NCI-H187 (cell line): ENCODE results near the gene DYNLT3.

Experiments used
- DNase-seq, 2 experiments: peaks; one replicate each; lab custom pipeline; 2025; lab: John Stamatoyannopoulos, UW

Gene DYNLT3, protein sequence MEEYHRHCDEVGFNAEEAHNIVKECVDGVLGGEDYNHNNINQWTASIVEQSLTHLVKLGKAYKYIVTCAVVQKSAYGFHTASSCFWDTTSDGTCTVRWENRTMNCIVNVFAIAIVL

DNA sequence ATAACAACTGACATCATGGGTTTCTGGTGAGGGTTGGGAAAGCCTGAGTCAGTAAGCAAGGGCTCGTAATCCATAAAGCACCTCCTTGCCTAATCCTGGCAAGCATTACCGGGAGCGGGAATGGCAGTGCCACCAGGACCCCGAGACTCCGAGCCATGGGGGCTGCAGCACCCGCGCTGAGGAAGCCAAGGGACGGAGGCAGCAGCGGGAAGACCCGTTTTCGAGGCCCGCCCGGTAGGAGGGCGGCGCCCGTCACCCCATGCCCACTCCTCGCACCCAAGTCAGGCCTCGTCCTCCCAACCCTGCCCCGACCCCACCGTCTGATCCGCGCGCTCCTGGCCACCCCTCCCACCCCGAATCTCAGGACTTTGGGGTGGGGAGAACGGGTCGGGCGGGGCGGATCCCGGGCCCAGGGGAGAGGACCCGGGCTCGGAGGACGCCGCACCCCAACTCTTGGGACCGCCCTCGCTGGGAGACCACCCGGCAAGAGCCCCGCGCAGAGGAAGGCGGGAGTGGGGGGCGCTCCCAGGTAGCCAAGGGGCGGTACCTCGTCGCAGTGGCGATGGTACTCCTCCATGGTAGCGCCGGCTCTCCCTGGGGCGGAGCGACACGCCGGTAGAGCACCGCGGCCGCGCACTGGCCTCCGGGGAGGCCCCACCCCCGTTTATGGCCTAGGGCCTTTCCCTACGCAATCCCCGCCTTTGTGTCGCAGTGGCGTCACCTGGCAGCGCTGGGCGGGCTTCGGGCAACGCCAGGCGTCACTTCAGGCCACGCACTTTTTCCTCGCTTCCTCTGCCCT is at the start of gene DYNLT3:
DYNLT3 (minus strand) TSS at position 638 of the 799 bp plus-strand sequence; CDS start at position 577, 61 bp downstream.
- peak; percentile 27 to 64 for DNase-seq

DNA sequence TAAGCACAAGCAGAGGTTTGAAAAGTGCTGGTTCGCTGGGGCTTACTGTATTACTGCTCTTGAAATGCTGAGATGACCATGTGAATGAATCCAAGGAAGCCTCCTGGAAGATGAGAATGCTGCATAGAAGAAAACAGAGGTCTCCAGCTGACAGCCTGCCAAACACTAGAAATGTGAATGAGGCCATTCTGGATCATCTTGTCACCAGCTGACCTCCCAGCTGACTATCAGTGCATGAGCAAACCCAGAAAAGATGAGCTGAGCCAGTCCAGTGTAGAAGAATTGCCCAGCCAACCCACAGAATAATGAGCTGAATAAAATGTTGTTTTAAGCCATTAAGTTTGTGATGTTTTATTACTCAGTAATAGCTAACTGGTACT is 49.1 kb upstream of the DYNLT3 start:
- no peak for DNase-seq

DNA sequence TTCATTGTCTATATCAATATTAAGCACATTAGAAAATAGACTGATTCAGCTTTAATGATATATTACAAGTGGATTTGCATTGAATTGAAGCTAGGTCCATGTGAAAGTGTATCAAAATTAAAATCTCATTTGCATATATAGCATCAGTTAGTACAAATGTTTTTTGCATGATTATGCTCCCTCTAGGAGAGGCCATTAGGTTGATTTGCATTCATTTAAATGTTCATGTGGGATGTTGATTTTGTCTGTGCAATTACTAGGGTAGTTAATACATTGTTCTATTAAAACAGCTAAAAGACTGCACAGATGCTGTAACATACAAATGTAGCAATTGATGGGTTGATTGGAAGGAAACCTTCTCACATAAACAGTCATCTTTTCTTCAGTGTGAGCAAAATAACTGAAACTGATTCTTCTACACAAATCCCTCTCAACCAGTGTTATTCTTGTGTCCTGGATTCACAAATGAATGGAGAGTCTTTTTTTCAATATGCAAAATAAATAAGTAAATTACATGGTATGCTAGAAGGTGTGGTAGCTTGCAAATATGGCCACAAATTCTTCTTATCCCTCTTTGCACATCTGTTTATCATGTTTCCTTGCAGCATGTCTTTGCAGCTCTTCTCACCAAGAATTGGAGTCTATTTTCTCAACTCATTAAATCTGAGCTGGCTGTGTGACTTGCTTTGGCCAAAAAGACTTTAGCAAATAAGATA is 48.6 kb upstream of the DYNLT3 start:
- DNase-seq = no peak

DNA sequence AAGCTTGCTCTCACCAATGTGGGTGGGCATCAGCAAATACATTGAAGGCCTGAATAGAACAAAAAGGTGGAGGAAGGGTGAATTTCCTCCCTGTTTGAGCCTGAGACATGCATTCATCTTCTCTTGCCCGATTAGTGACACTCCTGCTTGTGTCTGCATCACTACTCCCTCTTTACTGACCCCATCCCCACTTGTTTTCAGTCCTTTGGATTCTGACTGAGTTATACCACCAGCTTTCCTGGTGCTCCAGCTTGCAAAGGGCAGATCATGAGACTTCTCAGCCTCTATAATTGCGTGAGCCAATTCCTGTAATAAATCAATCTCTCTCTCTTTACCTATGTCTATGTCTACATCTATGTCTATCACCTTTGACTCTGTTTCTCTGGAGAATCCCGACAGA is 47.4 kb upstream of the DYNLT3 start:
- no peak for DNase-seq

DNA sequence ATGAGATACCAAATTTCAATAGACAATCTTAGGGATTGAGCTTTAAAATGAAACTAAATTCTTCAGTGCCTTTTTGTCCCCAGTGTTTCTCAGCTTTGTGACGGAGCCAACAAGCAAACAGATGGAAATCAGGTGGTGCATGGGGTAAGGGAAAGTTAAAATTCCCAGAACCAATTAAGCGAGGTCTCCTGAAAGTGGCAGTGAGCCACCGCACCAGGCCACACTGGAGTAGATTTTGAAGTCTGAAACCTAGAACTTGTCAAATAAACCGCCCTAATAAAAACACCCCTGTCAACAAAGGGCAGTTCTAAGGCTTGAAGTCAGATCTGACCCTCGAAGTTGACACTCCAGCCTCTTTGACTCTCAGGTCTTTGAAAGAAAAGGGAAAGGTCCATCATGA is 40.6 kb upstream of the DYNLT3 start:
- DNase-seq = no peak

DNA sequence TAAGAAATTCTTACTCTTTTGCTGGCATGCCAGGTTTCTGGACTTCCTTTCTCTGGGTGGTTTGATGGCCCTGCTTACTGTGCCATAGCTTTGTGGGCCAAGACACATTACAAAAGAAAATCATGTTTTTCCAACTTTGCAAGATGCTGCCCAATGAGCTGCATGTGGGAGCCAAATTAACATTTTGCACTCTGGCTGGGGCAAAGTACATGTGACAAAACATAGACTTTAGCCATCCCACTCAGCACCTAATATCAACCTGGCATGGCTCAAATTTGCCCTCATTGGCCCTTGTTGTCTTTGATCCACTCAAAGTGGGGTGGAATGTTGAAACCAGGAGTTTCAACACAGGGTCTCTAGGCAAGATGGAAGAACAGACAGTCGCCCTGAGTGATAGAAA is 40.0 kb upstream of the DYNLT3 start:
- DNase-seq = no peak

DNA sequence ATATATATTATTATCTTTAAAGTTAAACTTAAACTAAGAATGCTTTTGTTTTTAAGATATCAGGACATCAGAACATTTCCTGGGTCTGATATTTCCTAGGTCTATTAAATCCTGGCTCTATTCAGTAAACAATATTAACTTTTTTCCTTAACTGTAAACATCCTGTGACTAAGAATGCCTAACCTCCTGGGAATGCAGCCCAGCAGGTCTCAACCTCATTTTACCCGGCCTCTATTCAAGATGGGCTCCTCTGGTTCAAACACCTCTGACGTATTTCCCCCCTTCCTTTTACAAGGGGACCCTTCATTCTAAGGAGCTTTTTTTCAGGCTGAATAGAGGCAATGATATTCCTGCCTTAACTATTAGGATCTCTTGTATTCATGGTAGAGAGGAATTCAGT is 35.8 kb upstream of the DYNLT3 start:
- DNase-seq = no peak

DNA sequence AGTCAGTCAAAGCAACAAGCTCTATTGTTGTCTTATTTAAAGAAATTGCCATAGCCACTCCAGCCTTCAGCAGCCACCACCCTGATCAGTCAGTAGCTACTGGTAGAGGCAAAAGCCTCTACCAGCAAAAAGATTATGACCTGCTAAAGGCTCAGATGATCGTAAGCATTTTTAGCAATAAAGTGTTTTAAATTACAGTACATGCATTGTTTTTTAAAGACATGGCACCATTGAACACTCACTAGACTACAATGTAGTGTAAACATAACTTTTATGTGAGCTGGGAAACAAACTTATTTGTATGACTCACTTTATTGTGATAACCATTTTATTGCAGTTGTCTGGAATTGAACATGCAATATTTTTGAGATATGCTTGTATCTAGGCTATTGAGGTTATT is 32.3 kb upstream of the DYNLT3 start:
- DNase-seq = no peak

DNA sequence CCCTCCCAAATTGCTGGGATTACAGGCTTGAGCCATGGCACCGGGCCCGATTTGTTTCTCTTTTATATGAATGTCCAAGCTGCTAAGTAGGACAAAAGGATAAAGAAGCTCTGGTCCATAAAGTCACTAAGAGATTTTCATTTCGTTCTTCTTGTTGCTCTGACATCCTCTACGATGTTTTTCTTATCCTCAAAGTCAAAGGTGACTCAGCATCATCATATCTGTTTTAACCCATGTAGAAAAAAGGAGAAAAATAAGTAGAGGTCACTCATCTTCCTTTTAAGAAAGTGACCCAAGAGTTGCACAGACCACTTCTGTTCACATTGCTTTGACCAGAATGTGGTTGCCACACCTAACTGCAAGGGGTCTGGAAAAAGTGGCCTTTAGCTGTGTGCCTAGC is 29.3 kb upstream of the DYNLT3 start:
- DNase-seq = no peak

DNA sequence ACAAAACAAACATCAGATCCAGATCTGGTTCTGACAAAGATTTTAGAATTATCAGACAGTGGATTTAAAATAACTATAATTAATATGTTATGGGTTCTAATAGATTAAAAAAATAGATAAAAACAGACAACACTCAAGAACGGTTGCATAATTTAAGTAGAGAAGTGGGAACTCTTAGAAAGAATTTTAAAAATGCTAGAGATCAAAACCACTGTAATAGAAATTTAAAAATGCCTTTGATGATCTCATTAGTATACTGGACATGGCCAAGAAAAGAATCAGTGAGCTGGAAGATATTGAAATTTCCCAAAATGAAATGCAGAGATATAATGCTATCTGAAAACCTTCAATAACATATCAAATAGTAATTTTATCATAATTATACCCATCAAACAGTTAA is 28.3 kb upstream of the DYNLT3 start:
- DNase-seq = no peak

DNA sequence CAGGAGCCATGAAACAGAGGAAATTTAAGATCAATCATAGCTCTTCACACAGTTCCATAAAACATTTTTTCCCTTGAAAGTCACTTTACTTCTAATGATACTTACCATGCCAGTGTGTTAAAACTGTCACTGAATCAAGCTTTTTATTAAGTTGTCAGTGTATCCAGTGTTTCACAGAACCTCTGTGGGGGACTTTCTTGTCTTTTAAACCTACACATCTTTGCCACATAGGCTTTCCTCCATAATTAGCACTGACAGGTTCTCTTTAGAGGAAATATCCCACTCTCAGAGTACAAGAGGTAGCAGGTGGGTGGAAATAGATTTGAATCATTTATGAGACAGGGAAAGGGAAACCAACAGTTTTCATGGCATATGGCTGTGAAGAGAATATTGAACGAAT is 25.8 kb upstream of the DYNLT3 start:
- no peak for DNase-seq

DNA sequence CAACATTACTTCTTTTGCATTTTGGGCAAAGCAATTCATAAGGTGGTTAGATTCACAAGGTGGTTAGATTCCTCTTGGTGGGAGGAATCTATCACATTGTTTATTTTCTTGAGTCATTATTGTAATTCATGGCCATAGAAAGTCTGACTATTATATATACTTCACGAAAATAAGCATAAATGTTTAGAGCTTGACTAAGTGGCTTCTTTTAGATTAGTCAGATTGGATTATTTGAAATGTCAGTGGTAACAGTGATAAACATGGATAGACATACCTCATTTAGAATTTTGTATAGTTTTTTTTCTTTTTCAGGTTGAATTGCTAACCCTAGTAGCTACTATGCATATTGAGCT is 24.9 kb upstream of the DYNLT3 start:
- no peak for DNase-seq

DNA sequence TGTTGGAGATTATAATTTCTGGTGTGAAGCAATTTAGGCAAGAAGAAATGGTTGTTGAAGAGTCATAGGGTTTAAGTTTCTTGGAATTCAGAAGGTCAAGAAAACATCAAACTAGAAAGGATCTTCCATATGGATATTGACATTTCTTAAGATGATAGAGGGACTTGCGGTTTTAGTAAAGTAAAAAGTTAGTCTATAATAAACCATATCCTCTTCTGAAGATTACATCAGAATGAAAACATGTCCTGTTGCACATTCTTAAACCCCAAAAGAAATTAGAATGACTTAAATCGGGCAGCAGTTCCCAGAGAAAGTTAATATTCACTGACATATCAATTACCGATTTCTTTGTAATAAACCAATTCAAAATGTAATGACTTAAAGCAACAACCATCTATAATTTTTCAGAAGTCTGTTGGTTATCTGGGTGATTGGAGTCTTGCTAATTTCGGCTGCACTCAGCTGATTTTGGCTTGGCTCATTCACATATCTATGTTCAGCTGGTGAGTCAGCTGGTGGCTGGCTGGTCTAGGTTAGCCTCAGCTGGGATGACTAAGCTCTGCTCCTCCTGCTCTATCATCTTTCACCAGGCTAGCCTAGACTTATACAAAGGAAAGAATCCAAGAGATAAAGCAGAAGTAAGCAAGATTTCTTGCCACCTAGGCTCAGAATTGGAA is 24.4 kb upstream of the DYNLT3 start:
- DNase-seq = no peak

DNA sequence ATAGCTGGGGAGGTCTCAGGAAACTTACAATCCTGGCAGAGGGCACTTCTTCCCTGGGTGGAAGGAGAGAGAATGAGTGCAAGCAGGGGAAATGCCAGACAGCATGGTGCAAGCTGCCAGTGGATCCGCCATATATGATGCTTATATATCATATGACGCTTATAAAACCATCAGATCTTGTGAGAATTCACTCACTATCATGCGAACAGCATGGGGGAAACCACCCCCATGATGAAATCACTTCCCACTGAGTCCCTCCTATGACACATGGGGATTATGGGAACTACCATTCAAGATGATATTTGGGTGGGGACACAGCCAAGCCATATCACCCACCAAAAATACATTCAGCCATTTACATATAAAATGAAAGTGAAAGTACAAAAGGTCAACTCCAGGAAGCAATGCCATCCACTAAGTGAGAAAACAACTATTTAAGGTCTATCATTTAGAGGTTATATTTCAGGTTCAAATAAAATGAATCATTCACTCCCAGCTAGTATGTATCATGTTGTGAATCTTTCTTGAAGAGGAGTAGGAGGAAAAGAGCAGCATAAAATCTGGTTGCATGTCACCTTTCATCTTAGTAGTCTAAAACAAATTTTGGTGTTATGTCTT is 20.3 kb upstream of the DYNLT3 start:
- DNase-seq = no peak

DNA sequence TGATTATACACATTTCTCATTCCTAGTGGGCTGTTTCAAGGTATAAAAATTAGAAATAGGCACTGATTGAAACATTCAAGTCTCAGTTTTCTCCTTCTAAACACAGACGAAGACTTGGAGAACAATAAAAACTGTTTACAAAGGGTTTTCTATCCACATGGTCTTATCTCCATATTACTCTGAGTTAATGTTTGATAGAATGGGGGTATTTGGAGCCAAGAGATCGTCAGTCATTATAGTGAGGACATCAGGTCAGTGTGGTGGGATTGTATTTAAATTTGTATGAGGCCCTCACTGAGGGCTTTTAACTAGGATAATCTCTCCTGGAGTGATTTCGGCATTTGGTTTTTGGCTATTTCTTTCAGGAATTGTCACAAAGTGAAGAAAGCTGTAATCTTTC is 16.4 kb upstream of the DYNLT3 start:
- DNase-seq = no peak

DNA sequence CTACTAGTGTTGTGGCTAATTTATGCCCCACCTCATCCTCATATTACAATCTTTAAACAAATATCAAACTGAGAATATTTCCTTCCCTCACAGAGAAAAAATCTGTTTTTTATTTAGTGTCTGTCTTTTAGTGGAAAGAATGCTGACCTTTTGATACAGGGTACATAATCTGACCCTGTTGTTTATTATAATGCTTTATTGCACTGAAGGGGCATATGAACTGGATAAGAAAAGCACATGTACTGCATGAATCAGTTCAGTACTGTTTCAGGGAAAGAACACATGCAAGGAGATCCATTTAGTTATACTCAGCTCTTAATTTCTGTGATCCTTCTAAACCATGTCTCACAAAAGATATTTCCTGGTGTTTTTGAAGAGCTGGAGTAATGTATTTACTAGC is 15.5 kb upstream of the DYNLT3 start:
- no peak for DNase-seq

DNA sequence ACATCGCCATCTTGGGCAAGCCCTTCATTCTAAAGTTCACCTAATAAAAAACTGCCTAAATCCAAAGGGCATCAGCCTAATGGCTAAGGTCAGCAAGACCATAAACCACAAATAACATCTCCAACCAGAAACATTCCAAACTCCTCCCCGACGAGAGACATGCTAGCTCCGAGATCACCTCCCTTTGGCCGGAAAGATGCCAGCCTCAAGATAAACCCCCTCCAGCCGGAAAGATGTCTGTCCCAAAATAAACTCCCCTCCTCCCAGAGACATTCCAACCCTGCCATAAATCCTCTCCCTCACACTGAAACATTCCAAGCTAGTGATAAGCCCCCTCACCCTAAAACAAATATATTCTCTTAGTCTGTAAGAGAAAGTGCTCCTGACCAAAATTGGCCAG is 13.3 kb upstream of the DYNLT3 start:
- no peak for DNase-seq

DNA sequence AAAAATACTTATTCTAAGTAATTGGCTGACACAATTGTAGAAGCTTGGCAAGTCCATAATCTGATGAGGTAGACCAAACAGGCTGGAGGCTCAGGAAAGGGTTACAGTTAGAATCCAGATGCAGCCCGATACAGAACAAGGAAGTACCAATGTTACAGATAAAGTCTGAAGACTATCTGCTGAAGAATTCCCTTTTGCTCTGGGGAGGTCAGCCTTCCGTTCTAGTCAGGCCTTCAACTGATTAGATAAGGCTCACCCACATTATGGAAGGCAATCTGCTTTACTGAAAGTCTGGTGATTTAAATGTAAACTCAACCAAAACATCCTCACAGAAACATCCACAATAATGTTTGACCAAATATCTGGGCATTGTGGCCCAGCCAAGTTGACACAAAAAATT is 7.4 kb upstream of the DYNLT3 start:
- no peak for DNase-seq

DNA sequence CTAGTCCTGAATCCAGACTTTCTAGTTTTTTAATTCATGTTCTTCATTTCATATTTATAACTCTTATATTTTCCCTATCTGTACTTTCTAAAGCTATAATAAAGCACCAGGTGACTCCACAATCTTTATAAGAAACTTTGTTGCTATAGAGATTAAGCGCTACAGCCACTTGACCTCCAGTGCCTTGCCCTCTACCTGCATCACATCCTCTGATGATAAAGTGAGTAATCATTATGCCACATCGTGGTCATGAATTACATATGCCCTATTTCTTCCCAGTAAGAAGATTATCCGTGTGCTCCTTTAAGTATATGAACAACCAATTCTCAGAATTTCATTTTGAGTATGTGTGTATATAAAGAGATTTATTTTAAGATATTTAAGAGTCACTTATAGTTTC is 6.8 kb upstream of the DYNLT3 start:
- DNase-seq = no peak

DNA sequence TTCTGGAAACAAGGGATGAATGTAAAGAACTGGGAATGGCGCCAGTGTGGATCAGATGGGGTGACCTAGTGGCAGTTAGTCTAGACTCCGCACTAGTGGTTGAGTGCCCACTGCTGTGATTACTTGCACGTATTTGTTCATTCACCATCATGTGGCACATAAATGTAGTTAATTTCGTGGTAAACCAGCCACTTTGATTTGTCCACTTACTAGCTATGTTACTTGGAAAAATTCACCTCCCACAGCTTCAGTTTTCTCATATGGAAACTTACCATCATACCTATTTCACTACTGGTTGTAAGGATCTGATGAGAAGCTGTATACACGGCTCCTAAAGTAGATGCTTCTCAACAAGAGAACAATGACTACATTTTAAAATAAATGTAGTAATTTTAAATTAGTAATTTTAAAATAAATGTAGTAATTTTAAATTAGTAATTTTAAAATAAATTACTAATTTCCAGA is 394 bp upstream of the DYNLT3 start:
- DNase-seq = no peak

DNA sequence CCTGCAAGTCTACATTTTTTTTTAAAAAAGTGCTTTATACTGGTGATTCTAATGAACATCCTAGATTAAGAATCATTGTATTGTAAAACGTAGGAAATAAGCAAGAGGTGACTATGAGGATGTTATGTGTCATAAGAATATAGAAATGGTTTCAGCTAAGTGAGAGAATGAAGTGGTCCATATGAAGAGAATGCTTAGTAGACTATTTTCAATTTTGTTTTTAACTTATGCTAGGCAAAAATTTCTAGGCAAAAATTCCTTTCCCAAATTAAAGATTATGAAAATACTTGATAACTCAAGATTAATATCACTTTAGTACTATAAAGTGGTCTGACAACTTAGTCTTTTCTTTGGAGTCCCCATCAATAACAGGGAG is 825 bp downstream of the DYNLT3 start:
- no peak for DNase-seq

DNA sequence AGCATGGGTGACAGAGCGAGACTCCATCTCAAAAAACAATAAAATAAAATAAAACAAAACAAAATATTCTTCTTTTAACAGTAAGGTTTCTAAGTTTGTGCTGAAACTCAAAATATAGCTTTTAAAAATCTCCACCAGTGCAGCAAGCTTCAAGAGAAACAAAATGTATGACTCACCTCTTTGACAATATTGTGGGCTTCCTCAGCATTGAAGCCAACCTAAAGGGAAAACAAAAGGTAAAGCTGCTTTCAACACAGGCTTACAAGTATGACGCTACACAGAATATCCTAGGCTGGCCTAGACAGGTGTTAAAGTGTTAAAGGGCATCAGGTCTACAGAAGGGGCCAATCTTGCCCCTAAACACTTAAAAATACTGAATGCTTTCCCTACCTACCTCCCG is 1.2 kb downstream of the DYNLT3 start:
- no peak for DNase-seq

DNA sequence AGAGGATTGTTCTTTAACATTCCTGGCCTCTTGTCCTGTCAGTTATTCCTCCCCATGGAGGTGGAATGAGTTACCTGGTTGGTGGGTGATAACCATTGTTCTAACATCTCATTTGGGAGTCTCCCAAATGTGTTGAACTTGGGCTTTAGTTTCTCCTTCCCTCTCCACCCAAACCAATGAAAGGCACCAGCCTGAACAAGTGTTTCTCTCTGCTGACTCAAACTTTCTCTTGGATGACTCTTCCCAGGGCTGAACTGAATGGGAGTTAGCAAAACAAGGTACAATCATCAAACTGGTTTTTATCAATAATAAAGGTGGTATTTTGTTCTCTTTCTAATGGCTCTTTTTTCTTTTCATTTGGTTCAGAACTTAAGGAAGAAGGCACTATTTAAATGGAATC is 2.7 kb downstream of the DYNLT3 start:
- DNase-seq = no peak
